HG03460 (cell line): Measurements from ENCODE around the gene MRPL28.
"Not testable (repeated sequence)": the region's sequence is repeated elsewhere in the genome, so short reads cannot be mapped to it uniquely, and the experiment has no call there.

Experiments
- ATAC-seq: cut with Tn5 transposase; IDR thresholded peaks from one replicate; pipeline ENCODE4 v1.9.1; 2021; ENCODE audit not compliant: unreplicated experiment

MRPL28 gene

GRCh38 chr16:360698-361336, 9.5 kb downstream of the MRPL28 start:
- no peak for ATAC-seq

- no peak for ATAC-seq
Observed at GRCh38 chr16:359871-360697, 10.3 kb downstream of the MRPL28 start.

GRCh38 chr16:359067-359763, 11.1 kb downstream of the MRPL28 start:
- ATAC-seq = no peak

- no peak for ATAC-seq
Observed at GRCh38 chr16:356741-357140, 13.6 kb downstream of the MRPL28 start.

GRCh38 chr16:354971-355461, 15.3 kb downstream of the MRPL28 start:
- ATAC-seq = no peak

- ATAC-seq = no peak
Observed at GRCh38 chr16:354291-354881, 16.0 kb downstream of the MRPL28 start.

- no peak for ATAC-seq
Observed at GRCh38 chr16:353404-354290, 16.7 kb downstream of the MRPL28 start.

GRCh38 chr16:352547-353403, 17.6 kb downstream of the MRPL28 start, which contains the start of gene AXIN1:
AXIN1 (minus strand) TSS chr16:352723; CDS start chr16:347025, 5,698 bp downstream.
- ATAC-seq = peak; percentile 57

- ATAC-seq = peak; percentile 7
Observed at GRCh38 chr16:351804-352520, 18.4 kb downstream of the MRPL28 start.

- ATAC-seq = no peak
Observed at GRCh38 chr16:350203-350602, 20.1 kb downstream of the MRPL28 start.

GRCh38 chr16:349211-349610, 21.1 kb downstream of the MRPL28 start:
- no peak for ATAC-seq

GRCh38 chr16:348495-348894, 21.8 kb downstream of the MRPL28 start:
- not testable (repeated sequence) for ATAC-seq

GRCh38 chr16:347203-347602, 23.1 kb downstream of the MRPL28 start:
- ATAC-seq = no peak

- no peak for ATAC-seq
Observed at GRCh38 chr16:346587-346986, 23.8 kb downstream of the MRPL28 start.

GRCh38 chr16:345772-346171, 24.6 kb downstream of the MRPL28 start:
- no peak for ATAC-seq

GRCh38 chr16:342455-343213, 27.7 kb downstream of the MRPL28 start:
- ATAC-seq = no peak

- ATAC-seq = not testable (repeated sequence)
Observed at GRCh38 chr16:341974-342336, 28.4 kb downstream of the MRPL28 start.
